CD14-positive monocyte (primary cell): ENCODE data around the gene SNAP47. TPM values are rescaled to one million over a fixed set of nuclear protein-coding genes. Genes with fewer than 3 reads are reported as not detected.

Experiments used
- DNase-seq, 3 donors: peaks; one replicate each; pipeline ENCODE4 v3.0.0-alpha.2; 2011 to 2022
- H2AFZ ChIP-seq: 2 replicates; pipeline ENCODE4 v1.6.0; 2012; ENCODE audit warnings: mild to moderate bottlenecking, low read depth, low read length, inconsistent platforms; ENCODE audit not compliant: insufficient read depth, poor library complexity, severe bottlenecking
- H3K27ac ChIP-seq, 2 donors: 1 replicate in 1 of 2; 2 replicates in 1 of 2; pipeline ENCODE4 v1.5.1; 2012 to 2013; ENCODE audit warnings: low read length in 2 of 2, control low read depth in 1 of 2, inconsistent platforms in 1 of 2, low read depth in 1 of 2, mild to moderate bottlenecking in 1 of 2
- H3K27me3 ChIP-seq, 2 donors: one replicate each; pipeline versions ENCODE4 v1.6.0 to v1.6.1; 2011 to 2013; ENCODE audit warnings: low read length in 2 of 2; ENCODE audit not compliant: control insufficient read depth in 2 of 2, insufficient read depth in 2 of 2
- H3K36me3 ChIP-seq, 2 donors: replicated peaks in 1 of 2; 1 replicate in 1 of 2; 2 replicates in 1 of 2; pipeline versions ENCODE4 v1.5.1 to v1.6.1; 2012 to 2013; ENCODE audit warnings: low read length in 2 of 2, control low read depth in 1 of 2, inconsistent platforms in 1 of 2, mild to moderate bottlenecking in 1 of 2; ENCODE audit not compliant: insufficient read depth in 2 of 2, control insufficient read depth in 1 of 2
- H3K4me1 ChIP-seq, 2 donors: 1 replicate in 1 of 2; 2 replicates in 1 of 2; pipeline versions ENCODE4 v1.5.1 to v1.6.1; 2012 to 2013; ENCODE audit warnings: low read length in 2 of 2, control low read depth in 1 of 2, inconsistent platforms in 1 of 2, mild to moderate bottlenecking in 1 of 2, moderate library complexity in 1 of 2; ENCODE audit not compliant: insufficient read depth in 2 of 2, control insufficient read depth in 1 of 2
- H3K4me2 ChIP-seq: replicated peaks from 2 replicates; pipeline ENCODE3; 2012; ENCODE audit warnings: low read length, moderate library complexity, mild to moderate bottlenecking; ENCODE audit not compliant: poor library complexity, severe bottlenecking; ENCODE audit errors: extremely low read depth
- H3K4me3 ChIP-seq, 3 experiments: fragments of 200-600 bp in 1 of 3; sonication (generic) in 1 of 3; replicated peaks in 1 of 3; 1 replicate in 2 of 3; 2 replicates in 1 of 3; pipeline ENCODE4 v1.5.1; 2011 to 2013; ENCODE audit warnings: low read length in 3 of 3, mild to moderate bottlenecking in 3 of 3, control low read depth in 2 of 3, low read depth in 2 of 3, inconsistent platforms in 1 of 3, moderate library complexity in 1 of 3
- H3K79me2 ChIP-seq: 2 replicates; pipeline ENCODE4 v1.6.0; 2012; ENCODE audit warnings: mild to moderate bottlenecking, control low read depth, inconsistent platforms, low read length, moderate library complexity; ENCODE audit not compliant: insufficient read depth
- H3K9ac ChIP-seq: 2 replicates; pipeline ENCODE4 v1.6.0; 2017; ENCODE audit warnings: low read length, mild to moderate bottlenecking; ENCODE audit not compliant: insufficient read depth, poor library complexity, severe bottlenecking
- H3K9me3 ChIP-seq, 2 donors: replicated peaks in 1 of 2; 1 replicate in 1 of 2; 2 replicates in 1 of 2; pipeline versions ENCODE4 v1.5.1 to v1.6.1; 2012 to 2013; ENCODE audit warnings: low read length in 2 of 2, control low read depth in 1 of 2; ENCODE audit not compliant: control insufficient read depth in 1 of 2, insufficient read depth in 1 of 2
- H4K20me1 ChIP-seq: 2 replicates; pipeline ENCODE4 v1.6.0; 2012; ENCODE audit warnings: mild to moderate bottlenecking, low read length, control low read depth, moderate library complexity; ENCODE audit not compliant: insufficient read depth
- H3K27ac Mint-ChIP-seq, 7 donors: one replicate each; pipeline ENCODE4 v1.8.0; 2020; ENCODE audit warnings: mild to moderate bottlenecking in 7 of 7, mixed read lengths in 7 of 7, moderate library complexity in 6 of 7, inconsistent platforms in 2 of 7
- H3K27me3 Mint-ChIP-seq, 3 donors: one replicate each; pipeline ENCODE4 v1.8.0; 2021 to 2022; ENCODE audit warnings: low read depth in 3 of 3, mild to moderate bottlenecking in 3 of 3, mixed read lengths in 3 of 3, moderate library complexity in 3 of 3, inconsistent platforms in 1 of 3
- H3K36me3 Mint-ChIP-seq, 2 donors: one replicate each; pipeline ENCODE4 v1.8.0; 2020; ENCODE audit warnings: mixed read lengths in 2 of 2, inconsistent platforms in 1 of 2, mild to moderate bottlenecking in 1 of 2
- H3K4me1 Mint-ChIP-seq: one replicate; pipeline ENCODE4 v1.8.0; 2020; ENCODE audit warnings: mild to moderate bottlenecking, mixed read lengths
- H3K4me3 Mint-ChIP-seq, 2 donors: one replicate each; pipeline ENCODE4 v1.8.0; 2020; ENCODE audit warnings: mild to moderate bottlenecking in 2 of 2, mixed read lengths in 2 of 2, moderate library complexity in 1 of 2
- H3K9me3 Mint-ChIP-seq, 7 donors: one replicate each; pipeline ENCODE4 v1.8.0; 2020 to 2022; ENCODE audit warnings: mixed read lengths in 7 of 7, mild to moderate bottlenecking in 6 of 7, moderate library complexity in 6 of 7, inconsistent platforms in 2 of 7
- WGBS: methylation state at CpG from one replicate; pipeline ENCODE4 v1.1.5; 2013; ENCODE audit warnings: missing lambda C conversion rate; ENCODE audit not compliant: insufficient coverage; 5-methylcytosine and 5-hydroxymethylcytosine counted together
- intact Hi-C, 2 donors: fragments of 100-400 bp; cut with micrococcal nuclease; formaldehyde crosslinking; loops; one replicate each; pipeline versions ENCODE4 v1.15.0 to v1.15.1; 2023
- polyA plus RNA-seq, 3 donors: library from polyadenylated mRNA; depleted of rRNA in 1 of 3; unstranded in 2 of 3; stranded (reverse) in 1 of 3; fragments of 300-500 nt in 2 of 3; fragments of >200 nt in 1 of 3; fragmentation: Illumina TruSeq in 2 of 3; gene quantifications; 1 replicate in 2 of 3; 2 replicates in 1 of 3; pipeline ENCODE4 v1.2.3, GENCODE V29; 2012 to 2021
- TF ChIP-seq, protein P1 (sequence below): fragments of 200-600 bp; IDR thresholded peaks from one replicate; pipeline ENCODE4 v1.8.0; 2022; ENCODE audit warnings: antibody characterized with exemption, mild to moderate bottlenecking

Gene SNAP47
- polyA plus RNA-seq, 3 donors, result 15.4 to 25.0 (median 20.5) TPM

DNA sequence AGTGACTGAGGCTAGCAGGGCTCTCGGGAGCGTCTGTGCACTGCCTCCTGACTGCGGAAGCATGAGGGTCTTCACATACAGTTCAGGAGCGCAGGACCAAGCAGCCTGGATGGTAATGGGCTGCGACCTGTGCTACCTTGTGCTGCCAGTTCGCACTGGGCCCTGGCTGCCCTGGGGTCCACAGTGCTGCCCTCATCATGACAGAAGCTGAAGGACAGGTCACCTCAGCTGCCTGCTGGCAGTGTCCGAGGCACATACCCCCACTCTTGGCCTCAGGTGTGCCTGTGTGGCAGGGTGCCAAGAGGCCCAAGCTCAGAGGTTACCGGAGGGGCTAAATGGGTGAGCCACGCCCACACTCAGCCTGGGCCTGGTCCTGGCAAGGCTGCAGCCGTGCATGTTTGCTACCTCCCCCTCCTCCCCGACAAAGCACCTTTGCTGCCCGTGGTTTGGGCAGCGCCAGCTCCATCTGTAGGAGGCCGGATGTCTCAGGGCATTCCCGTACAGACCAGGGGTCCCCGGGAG is 4.5 kb upstream of the SNAP47 start:
- Histone ChIP-seq H2AFZ (no peak overlapping the region), H3K36me3 (peaks cover 9 to 18% of the 10 kb centered on the region in 2 donors), H3K27me3 (peaks cover 2 to 28% of the 10 kb centered on the region in 2 donors), H3K27ac (no peak overlapping the region), H4K20me1 (peaks cover 8% of the 10 kb centered on the region), H3K4me3 (no peak overlapping the region), H3K9ac (no peak overlapping the region), H3K4me1 (peaks cover 20 to 30% of the 10 kb centered on the region in 2 donors), H3K9me3 (no peaks in the 10 kb centered on the region), H3K79me2 (peaks cover 16% of the 10 kb centered on the region), H3K4me2 (no peak overlapping the region)
- 93% methylated on average over 14 of the region's 16 CpGs for WGBS
- Mint-ChIP-seq H3K36me3 (peaks cover 12 to 21% of the 10 kb centered on the region in 2 donors), H3K4me3 (no peak overlapping the region), H3K27ac (peak overlapping the region in 1 of 7 donors; percentile 68), H3K27me3 (peaks cover 23 to 36% (median 32%) of the 10 kb centered on the region in 3 donors), H3K9me3 (peaks cover 0 to 13% (median 2%) of the 10 kb centered on the region in 7 donors), H3K4me1 (peaks cover 29% of the 10 kb centered on the region)
- no peak for DNase-seq
- intact Hi-C loops, result no loop called here
- TF ChIP-seq, protein P1, sequence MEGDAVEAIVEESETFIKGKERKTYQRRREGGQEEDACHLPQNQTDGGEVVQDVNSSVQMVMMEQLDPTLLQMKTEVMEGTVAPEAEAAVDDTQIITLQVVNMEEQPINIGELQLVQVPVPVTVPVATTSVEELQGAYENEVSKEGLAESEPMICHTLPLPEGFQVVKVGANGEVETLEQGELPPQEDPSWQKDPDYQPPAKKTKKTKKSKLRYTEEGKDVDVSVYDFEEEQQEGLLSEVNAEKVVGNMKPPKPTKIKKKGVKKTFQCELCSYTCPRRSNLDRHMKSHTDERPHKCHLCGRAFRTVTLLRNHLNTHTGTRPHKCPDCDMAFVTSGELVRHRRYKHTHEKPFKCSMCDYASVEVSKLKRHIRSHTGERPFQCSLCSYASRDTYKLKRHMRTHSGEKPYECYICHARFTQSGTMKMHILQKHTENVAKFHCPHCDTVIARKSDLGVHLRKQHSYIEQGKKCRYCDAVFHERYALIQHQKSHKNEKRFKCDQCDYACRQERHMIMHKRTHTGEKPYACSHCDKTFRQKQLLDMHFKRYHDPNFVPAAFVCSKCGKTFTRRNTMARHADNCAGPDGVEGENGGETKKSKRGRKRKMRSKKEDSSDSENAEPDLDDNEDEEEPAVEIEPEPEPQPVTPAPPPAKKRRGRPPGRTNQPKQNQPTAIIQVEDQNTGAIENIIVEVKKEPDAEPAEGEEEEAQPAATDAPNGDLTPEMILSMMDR, result peak; percentile 45

- Mint-ChIP-seq H3K9me3 (peaks cover 0 to 13% (median 2%) of the 10 kb centered on the region in 7 donors), H3K4me3 (no peak overlapping the region), H3K4me1 (peaks cover 34% of the 10 kb centered on the region), H3K36me3 (peaks cover 12 to 21% of the 10 kb centered on the region in 2 donors), H3K27ac (no peak overlapping the region), H3K27me3 (peaks cover 23 to 35% (median 30%) of the 10 kb centered on the region in 3 donors)
- H3K79me2 ChIP-seq, result peaks cover 22% of the 10 kb centered on the region
- H3K4me3 ChIP-seq, result no peak overlapping the region
- no peak for DNase-seq
- no peak overlapping the region for H3K4me2 ChIP-seq
- H3K9ac ChIP-seq, result no peak overlapping the region
- TF ChIP-seq, protein P1, result no peak
- peaks cover 2 to 28% of the 10 kb centered on the region in 2 donors for H3K27me3 ChIP-seq
- peaks cover 26 to 36% of the 10 kb centered on the region in 2 donors for H3K4me1 ChIP-seq
- peaks cover 9 to 18% of the 10 kb centered on the region in 2 donors for H3K36me3 ChIP-seq
- intact Hi-C loops, result no loop called here
- no peaks in the 10 kb centered on the region for H3K9me3 ChIP-seq
- 94% methylated on average over 9 of the region's 11 CpGs for WGBS
- peaks cover 8% of the 10 kb centered on the region for H4K20me1 ChIP-seq
- H2AFZ ChIP-seq, result no peak overlapping the region
- no peak overlapping the region for H3K27ac ChIP-seq
Observed at GRCh38 chr1:227731241-227731677, 4.0 kb upstream of the SNAP47 start.
